ENCODE data around the gene AQR.
"Not testable (repeated sequence)": the region's sequence is repeated elsewhere in the genome, so short reads cannot be mapped to it uniquely, and the experiment has no call there.

The AQR gene

GRCh38 chr15:34810443-34811129 is 159.0 kb downstream of the AQR start:
- no peak for DNase-seq

- no peak for DNase-seq
These were observed 160.4 kb downstream of the AQR start for GRCh38 chr15:34809186-34809585.

- DNase-seq: no peak
These were observed 161.5 kb downstream of the AQR start for GRCh38 chr15:34808016-34808415.

- DNase-seq: not testable (repeated sequence)
These were observed 162.3 kb downstream of the AQR start for GRCh38 chr15:34807241-34807640.

GRCh38 chr15:34804776-34805175 is 164.8 kb downstream of the AQR start:
- no peak for DNase-seq

GRCh38 chr15:34804113-34804512 is 165.4 kb downstream of the AQR start:
- DNase-seq: no peak

- DNase-seq: no peak
These were observed 166.5 kb downstream of the AQR start for GRCh38 chr15:34802803-34803750.

GRCh38 chr15:34802371-34802770 is 167.2 kb downstream of the AQR start:
- DNase-seq: no peak
